DMS153 (cell line): ENCODE results near the gene ANO3.
"Not testable (repeated sequence)": the region's sequence is repeated elsewhere in the genome, so short reads cannot be mapped to it uniquely, and the experiment has no call there.

Experiments used
- DNase-seq: peaks from one replicate; lab custom pipeline; 2025; lab: John Stamatoyannopoulos, UW

ANO3 gene

DNA sequence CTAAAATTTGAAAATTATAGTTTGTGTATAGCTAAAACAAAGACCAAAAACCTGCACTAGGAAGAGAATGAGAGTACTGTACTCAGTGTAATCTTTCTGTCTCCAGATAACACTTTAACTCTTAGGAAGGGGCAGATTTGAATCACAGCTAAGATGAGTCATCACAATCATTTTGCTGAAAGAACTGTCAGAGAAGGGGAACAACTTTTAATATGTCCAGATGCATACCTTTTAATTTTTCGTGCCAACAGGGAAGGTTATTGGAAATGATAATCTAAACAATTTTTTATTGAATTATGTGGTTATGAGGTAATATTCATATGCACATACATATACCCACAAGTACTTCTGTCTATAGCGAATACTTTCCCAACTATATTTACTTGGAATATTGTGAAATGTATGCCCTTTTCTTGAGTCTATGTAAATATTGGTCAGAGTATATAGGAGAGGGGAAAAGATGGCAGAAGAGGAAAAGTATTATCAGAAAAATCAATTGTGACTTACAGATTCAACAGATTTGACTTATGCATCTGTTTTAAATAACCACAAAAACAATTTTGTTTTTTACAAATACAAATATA is 291.2 kb downstream of the ANO3 start:
- no peak for DNase-seq

DNA sequence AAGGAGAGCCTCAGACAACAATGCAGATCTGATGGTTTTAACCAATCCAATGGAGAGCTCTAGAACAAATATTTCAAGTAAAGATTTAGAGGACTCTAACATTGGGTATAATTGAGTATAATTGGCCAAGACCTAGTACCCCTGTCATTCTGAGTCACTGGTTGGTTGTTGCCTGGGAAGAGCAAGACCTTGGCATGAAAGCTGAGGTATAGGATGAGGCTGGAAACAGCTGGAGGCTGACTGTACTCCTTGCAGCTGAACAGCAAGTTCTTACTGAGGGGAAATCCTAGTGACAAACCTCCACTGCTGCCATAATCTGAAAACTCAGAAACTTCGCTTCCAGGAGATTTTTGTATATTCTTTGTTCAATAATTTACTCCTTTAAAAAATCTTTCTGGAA is 294.4 kb downstream of the ANO3 start:
- DNase-seq: no peak

DNA sequence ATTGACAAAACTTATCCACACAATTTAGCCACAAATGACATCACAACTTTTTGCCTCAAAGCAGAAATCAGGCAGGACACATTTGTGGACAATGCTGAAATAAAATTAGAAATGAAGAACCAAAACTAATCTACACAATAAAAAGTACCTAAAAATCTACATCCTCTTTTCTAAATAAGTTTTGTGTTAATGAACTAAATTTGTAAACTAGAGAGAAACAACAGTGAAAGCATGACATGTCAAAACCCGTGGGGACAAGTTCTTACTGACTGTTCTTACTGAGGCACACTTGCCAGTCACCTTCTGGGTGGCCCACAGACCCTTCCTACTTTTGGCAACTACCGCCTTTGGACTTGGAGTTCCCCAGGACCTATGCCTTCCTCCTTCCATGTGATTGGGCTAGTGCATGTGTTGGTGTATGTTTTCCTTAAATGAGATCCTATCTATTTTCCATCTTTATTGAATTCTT is 300.8 kb downstream of the ANO3 start:
- no peak for DNase-seq

DNA sequence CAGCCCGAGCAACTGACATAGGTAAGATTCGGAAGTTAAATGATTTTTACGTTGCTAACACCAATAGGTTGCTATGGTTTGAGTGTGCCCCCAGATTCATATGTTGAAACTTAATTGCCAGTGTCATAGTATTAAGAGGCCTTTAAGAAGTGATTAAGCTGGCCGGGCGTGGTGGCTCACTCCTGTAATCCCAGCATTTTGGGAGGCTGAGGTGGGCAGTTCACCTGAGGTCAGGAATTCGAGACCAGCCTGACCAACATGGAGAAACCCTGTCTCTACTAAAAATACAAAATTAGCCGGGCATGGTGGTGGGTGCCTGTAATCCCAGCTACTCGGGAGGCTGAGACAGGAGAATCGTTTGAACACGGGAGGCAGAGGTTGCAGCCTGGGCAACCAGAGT is 311.4 kb downstream of the ANO3 start:
- not testable (repeated sequence) for DNase-seq

DNA sequence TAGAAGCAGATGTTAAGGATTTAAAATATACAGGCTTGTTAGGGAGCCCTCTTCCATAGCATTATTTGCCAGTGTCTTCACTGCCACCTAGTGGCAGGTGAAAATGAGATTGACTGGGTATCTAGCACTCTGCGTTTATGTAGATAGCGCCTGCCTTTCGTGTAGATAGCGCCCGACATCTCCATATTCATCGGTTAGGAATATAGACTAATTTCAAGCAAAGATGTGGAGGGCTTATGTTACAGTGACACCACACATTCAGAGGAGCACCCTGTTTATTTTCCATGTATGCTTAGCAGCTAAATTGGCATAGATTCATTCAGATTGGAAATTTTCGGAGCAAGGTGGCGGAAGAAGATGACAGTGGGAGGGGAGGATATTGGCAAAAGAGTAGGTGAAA is 318.0 kb downstream of the ANO3 start:
- DNase-seq: peak; percentile 42

DNA sequence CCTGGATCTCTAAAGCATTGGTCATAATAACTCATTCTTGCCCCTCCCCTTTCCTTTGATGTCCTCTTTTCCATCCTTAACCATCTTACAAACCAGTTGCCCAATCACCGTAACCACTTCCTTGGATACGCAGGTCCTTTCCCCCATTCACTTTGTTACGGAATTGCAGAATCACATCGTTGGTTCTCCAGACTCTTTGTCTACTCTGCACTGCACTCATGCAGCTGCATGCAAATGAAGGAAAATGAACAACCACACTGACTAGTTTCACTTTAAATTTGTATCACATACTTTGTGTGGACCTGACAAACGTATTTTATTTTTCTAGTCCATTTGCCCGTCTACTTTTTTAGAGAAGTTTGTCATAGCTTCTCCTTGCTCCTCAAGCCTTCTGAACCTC is 320.0 kb downstream of the ANO3 start:
- DNase-seq: peak; percentile 0

DNA sequence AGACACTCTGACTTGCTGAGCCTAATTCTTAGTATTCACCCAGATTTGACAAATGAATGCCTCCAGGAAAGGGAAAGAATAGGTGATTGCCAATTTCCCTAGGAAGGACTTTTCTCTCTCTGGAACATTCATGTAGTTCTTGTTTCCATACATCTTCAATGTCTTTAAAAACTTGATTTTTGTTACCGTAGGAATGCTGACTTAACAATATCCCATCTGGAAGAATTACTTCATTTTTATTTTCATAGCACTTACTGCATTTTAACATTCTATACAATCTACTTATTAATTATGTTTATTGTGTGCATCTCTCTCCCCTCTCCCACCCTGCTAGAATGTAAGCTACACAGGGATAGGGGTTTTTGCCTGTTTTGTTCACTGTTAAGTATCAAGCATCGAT is 323.4 kb downstream of the ANO3 start:
- no peak for DNase-seq

DNA sequence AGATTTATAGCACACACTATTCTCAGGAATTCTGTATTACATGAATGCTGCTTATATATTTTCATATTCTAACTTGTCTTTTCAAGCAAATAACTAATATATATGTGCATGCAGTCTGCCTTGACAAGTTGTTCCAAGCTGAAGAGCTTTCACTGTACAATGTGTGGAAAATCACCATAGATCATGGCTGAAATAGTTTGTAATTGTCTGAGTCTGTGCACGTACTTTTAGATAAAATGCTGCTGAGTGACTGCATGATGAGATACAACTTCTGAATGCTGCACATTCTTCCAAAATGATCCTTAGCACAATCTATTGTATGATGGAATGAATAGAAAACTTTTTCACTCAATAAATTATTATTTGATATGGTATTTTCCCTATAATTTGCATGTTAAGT is 331.0 kb downstream of the ANO3 start:
- DNase-seq: no peak

DNA sequence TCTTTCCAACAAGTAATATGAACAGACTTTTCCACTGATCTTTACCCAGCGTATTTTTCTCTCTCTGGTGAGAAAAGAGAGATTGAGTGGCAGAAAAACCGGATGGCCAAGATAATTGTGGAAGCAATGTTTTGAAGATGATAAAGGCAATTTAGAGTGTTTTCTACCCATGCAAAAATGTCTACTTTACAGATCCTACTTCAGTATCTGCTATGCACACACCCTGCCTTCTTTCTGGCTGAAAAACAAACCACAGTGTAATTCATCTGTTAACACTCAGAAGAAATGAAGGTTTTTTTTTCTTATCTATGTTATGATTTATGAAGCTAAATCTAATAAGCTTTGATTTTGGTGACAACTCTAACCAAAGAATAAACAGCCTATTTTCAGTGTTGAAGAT is 333.1 kb downstream of the ANO3 start:
- DNase-seq: no peak

DNA sequence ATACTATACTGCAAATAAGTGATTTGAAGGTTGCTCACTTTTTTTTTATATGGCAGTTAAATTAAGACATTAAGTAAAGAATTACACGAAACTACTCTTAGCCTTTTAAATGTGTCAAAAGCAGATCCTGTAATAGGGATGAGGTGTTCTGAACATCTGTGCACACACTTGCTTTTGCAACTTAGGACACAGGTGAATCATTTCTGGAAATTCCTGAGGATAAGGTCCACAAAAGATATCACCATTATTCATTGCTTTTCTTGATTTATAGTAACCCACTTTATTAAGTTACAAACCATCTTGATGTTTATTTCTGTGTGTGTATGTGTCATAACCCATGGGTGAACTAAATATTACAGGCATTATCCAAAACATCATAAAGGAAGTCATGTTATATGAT is 334.0 kb downstream of the ANO3 start:
- DNase-seq: no peak

DNA sequence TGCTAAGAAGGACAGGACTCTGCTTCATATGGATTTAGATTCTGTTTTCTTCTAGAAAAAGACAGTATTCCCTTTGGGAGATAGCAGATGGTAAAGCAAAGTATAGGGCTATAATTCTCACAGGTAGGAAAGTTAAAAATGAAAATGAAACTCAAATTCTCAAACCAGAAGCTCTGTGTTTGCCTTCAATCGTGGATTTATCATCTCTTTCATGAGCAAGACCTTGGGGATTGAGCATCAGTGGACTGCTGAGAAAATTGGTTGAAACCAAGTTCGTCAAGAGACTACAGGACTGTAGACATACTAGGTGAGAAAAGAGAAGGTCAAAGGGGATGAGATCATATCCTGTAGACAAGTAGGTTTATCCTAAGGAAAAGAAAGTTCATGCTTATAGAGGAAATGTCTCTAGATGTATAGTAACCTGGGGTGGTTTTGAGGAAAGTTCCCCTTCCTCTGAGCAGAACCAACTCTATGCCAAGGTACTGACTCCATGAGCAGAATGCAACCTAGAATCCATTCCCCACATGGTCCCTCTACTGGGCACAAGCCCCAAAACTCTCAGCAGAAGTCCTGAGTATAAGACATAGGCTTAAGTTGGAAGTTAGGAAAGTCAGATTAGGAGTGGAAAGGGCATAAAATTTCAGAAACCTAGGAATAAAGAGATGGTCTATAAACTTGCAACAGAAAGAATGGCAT is 343.5 kb downstream of the ANO3 start:
- no peak for DNase-seq

DNA sequence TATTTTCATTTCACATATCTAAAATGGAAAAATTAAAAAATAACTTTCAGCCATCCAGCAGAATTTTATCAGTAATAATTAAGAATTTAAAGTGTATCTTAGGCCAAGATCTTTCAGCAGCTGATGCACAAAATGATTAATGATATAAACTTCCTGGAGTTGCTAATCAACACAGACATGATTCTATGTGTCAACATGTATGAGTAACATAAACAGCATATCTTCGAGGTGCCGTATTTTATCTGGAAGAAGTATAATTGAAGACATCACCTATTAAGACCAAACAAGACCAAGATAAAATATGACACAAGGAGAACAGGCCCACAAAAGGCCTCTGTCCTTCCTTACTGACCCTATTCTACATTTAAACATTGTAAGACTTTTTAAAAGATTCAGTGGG is 344.7 kb downstream of the ANO3 start:
- no peak for DNase-seq

DNA sequence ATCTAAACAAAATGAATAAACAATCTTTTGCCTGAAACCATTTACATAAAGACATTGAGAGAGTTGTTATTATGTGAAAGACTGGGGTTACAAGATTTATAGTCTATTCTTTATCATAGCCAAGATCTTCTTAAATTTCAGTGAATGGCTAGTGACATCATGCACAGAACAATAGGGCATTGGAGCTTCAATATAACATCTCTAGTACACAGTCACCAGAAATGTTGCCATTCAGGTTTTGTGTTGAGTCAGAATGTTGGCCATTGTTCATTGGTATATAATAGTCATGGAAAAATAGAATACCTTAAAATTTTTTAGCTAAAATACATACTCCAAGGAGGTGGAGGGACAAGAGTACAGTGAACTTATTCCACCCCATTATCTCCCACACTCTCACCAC is 345.6 kb downstream of the ANO3 start:
- DNase-seq: no peak

DNA sequence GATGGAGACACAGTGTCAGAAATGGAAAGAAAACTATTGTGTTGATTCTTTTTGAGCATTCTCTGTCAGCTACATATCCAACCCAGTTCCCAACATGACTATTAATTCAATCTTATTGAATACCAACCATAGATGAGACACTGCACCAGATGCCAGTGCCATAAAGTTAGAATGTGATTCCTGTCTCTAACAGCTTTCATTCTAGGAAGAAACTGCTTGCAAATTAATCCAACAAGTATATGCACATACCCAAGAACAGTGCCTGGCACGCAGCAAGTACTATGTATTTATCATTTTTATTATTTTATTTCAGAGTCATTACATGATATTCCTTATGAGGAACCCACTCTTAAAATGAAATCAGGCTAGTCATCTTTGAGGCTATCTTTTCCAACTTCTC is 355.4 kb downstream of the ANO3 start:
- DNase-seq: no peak

DNA sequence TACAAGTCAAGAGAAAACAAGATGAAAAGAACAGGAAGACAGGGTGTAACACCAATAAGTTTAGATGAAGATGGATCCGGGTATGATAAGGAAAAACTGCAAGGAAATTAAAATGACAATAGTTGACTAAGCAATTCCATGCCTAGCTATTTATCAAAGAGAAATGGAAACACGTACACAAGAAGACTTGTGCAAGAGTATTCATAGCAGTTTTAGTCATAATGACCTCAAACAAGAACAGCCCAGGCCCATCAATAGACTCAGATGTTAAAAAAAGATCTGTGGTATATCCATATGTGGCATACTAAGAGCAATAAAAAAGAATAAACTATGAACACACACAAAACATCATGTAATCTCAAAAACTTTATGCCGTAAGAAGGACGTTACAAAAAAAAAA is 356.8 kb downstream of the ANO3 start:
- no peak for DNase-seq

DNA sequence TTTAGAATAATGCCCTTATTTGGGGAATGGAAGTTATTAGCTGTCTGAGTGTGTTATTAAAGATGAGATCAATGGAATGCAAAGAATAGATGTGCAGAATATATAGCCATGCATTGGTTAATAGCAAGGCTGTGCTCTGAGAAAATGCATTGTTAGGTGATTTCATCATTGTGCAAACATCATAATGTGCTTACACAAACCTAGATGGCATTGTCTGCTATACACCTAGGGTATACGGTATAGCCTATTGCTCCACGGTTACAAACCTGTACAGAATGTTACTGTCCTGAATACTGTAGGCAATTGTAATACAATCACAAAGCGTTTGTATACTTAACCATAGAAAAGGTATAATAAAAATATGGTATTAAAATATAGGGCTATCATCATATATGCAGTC is 364.4 kb downstream of the ANO3 start:
- peak; percentile 39 for DNase-seq

DNA sequence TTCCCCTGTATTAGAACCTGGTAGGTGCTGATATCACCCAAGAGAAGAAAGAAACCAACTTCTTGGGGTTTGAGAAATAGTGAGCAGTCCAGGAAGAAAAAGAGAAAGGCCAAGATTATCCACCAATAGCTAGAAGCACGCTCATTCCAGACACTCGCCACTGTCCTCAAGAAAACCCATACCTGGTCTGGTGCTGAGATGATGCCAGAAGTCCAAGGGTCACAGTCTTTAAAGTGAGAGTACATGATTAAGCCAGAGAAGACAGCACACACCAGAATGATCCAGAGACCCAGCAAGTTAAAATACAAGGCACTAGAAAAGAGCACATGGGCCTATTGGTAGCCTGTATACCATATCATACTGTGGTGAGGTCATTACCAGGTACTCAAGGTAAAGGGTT is 366.3 kb downstream of the ANO3 start:
- DNase-seq: no peak

DNA sequence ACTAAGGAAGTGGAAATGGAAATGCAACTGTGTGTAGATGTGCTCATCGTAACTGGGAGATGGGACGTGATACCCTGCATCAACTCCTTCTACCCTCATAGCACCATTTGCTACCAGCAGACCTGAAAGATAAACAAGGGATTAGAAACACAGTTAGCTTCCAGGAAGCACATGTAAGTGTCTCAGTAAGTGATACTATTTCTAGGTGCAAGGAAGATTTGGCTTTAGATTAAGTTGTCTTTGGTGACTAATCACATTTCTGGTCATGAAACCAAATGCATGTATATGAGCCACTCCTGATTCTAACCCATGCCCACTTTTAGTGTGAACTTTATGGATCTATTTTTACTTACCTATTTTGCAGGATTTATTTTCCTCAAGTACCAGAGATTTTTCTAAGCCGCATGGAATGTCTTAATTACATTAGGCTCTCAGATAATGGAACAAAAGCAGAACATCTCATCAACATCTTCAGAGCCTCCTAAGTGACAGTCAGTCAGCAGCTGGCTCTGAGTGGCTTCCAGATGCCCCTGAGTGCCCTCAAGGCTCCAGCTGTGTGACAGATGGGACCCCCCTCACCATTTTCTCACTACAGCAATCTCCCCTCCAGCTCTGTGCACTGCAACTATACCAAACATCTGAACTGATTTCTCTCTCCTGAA is 368.8 kb downstream of the ANO3 start:
- no peak for DNase-seq

DNA sequence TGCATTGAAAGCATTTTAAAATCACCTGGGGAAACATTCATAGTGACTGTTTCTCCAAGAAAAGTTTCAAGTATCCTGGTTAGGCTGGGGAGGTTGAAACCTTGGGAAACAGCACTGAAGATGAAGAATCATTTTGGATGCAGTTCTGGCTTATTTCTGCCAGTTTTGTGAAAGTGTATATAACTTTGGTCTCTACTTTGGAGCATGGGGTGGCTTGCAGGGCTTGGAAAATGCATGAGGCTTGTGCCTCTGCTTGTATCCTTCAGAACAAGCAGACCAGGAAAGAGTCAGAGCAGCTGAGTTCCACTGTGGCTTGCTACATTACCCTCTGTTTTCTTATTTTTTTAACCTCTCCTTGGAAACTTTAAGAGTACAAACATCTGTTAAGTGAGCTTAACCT is 370.5 kb downstream of the ANO3 start:
- no peak for DNase-seq

DNA sequence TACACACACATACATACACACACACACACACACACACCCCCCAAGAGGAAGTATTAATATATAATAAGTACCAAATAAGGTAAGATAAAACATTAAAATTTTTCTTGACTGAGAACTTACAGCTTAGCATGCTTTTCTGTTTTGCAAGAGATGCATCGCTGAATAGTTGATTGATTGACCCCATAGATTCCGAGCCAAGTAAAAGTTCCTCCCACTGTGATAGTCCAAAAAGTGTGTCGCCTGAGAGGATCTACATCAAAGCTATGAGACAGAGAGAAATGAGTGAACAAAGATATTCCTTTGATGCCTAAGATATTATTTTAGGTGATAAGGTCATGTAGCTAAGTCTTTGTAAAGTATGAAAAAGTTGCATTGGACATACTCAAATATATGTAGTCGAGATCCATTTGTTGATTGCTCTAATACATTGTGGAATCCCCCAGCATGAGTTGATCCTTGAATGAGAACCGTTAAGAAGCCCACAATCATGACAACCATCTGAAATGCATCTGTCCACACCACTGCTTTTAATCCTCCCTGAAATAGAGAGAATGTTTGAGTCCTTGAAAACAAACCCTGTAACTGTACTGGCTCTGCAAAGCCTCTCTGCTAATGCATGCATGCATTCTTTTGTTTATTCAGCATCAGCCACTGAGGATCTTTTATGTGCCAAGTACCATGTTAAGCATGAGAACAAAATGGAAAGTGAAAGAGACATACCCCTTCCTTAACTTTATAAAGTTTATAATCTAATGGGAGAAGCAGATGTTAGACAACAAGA is 371.7 kb downstream of the ANO3 start:
- no peak for DNase-seq

DNA sequence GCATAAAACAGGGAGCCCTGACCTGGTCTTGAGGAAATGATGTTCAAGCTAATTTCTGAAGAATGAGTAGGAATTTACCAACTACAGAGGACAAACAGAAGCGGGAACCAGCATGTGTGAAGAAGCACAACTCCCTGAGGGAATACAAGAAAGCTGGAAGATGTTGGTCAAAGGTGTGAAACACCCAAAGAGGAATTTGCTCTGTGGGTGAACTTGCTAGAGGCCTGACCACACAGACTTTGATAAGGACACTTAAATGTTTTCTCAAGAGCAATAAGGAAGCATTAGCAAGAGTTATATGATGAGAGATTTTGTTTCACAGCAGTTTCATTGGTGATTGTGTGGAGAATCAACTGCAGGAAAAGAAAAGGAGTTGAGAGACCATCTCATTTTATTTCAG is 372.3 kb downstream of the ANO3 start:
- no peak for DNase-seq

DNA sequence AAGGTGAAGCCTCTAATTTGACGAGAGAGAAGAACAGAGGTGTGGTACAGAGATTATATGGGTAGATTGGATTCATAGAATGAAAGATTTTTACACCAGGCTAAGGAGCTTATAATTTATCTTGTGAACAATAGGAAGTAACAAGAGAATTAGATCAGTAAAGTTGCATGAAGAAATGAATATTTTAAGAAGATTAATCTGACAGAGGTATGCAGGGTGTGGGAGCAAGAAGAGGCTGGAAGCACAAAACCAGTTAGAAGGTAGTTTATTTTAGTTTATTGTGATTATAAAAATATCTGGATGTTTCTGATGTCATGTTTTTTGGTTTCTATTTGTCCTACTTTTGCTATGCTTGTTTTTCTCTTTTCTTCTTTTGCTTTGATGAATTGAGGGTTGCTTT is 374.3 kb downstream of the ANO3 start:
- no peak for DNase-seq
